HEK293 (cell line): Measurements from ENCODE around the gene ESR2.

Experiments
- CTCF ChIA-PET: fragments of 350-600 bp; formaldehyde crosslinking; extraction: SDS; loops from one replicate; lab custom pipeline; 2021; ENCODE audit warnings: antibody characterized with exemption; lab: Yijun Ruan, JAX
- POLR2A ChIA-PET: fragments of 300-600 bp; formaldehyde crosslinking; extraction: SDS; loops from one replicate; lab custom pipeline; 2020; ENCODE audit warnings: antibody characterized with exemption, inconsistent platforms; lab: Yijun Ruan, JAX
- H3K27ac ChIP-seq: fragments of 200-500 bp; sonication (Bioruptor generic); 2 replicates; pipeline ENCODE4 v1.5.1; 2014; ENCODE audit warnings: low read depth, low read length, control low read depth, inconsistent platforms; ENCODE audit errors: extremely low read depth
- H3K36me3 ChIP-seq, 2 experiments: fragments of 200-500 bp in 1 of 2; sonication (Bioruptor generic) in 1 of 2; 1 replicate in 1 of 2; 2 replicates in 1 of 2; pipeline ENCODE4 v1.5.1; 2014 to 2017; ENCODE audit warnings: inconsistent platforms in 2 of 2, low read length in 2 of 2; ENCODE audit not compliant: control insufficient read depth in 2 of 2, insufficient read depth in 1 of 2
- H3K4me1 ChIP-seq: fragments of 200-500 bp; sonication (Bioruptor generic); 2 replicates; pipeline ENCODE4 v1.5.1; 2014; ENCODE audit warnings: mild to moderate bottlenecking, low read length, inconsistent platforms; ENCODE audit not compliant: control insufficient read depth, insufficient read depth
- H3K4me3 ChIP-seq: 2 replicates; pipeline ENCODE4 v1.5.1; 2011; ENCODE audit warnings: low read depth, mild to moderate bottlenecking, control low read depth, low read length, moderate library complexity
- H3K9me3 ChIP-seq: fragments of 200-500 bp; sonication (Bioruptor generic); 2 replicates; pipeline ENCODE4 v1.5.1; 2014; ENCODE audit warnings: low read depth, low read length, inconsistent platforms; ENCODE audit not compliant: control insufficient read depth, insufficient read depth
- HIC1 ChIP-seq: fragments of 450-650 bp; formaldehyde crosslinking; IDR thresholded peaks from 2 replicates; pipeline ENCODE4 v1.5.1; 2016; ENCODE audit warnings: missing biosample characterization, missing genetic modification characterization
- PRDM10 ChIP-seq: fragments of 450-650 bp; formaldehyde crosslinking; IDR thresholded peaks from 2 replicates; pipeline ENCODE4 v1.5.1; 2016; ENCODE audit warnings: missing biosample characterization, missing genetic modification characterization
- YY2 ChIP-seq: fragments of 450-650 bp; formaldehyde crosslinking; IDR thresholded peaks from 2 replicates; pipeline ENCODE4 v1.5.1; 2016; ENCODE audit warnings: missing biosample characterization, missing genetic modification characterization
- ZEB2 ChIP-seq: fragments of 450-650 bp; formaldehyde crosslinking; IDR thresholded peaks from 2 replicates; pipeline ENCODE4 v1.5.1; 2016; ENCODE audit warnings: missing biosample characterization, missing genetic modification characterization
- ZFP41 ChIP-seq: fragments of 450-650 bp; formaldehyde crosslinking; IDR thresholded peaks from 2 replicates; pipeline ENCODE4 v1.5.1; 2016; ENCODE audit warnings: missing biosample characterization, missing genetic modification characterization, borderline replicate concordance
- ZNF114 ChIP-seq: fragments of 450-650 bp; formaldehyde crosslinking; IDR thresholded peaks from 2 replicates; pipeline ENCODE4 v1.5.0; 2017; ENCODE audit warnings: missing biosample characterization, missing genetic modification characterization
- ZNF132 ChIP-seq: fragments of 450-650 bp; formaldehyde crosslinking; IDR thresholded peaks from 2 replicates; pipeline ENCODE4 v1.5.1; 2017; ENCODE audit warnings: missing biosample characterization, missing genetic modification characterization, borderline replicate concordance
- ZNF169 ChIP-seq: fragments of 450-650 bp; formaldehyde crosslinking; IDR thresholded peaks from 2 replicates; pipeline ENCODE4 v1.5.1; 2016; ENCODE audit warnings: missing biosample characterization, missing genetic modification characterization
- ZNF24 ChIP-seq: fragments of 450-650 bp; formaldehyde crosslinking; IDR thresholded peaks from 2 replicates; pipeline ENCODE4 v1.5.1; 2016; ENCODE audit warnings: missing biosample characterization, missing genetic modification characterization
- ZNF37A ChIP-seq: fragments of 450-650 bp; IDR thresholded peaks from 2 replicates; pipeline ENCODE4 v1.5.1; 2018; ENCODE audit warnings: missing biosample characterization, missing genetic modification characterization
- ZNF423 ChIP-seq: fragments of 450-650 bp; formaldehyde crosslinking; IDR thresholded peaks from 2 replicates; pipeline ENCODE4 v1.5.1; 2016; ENCODE audit warnings: missing biosample characterization, missing genetic modification characterization
- ZNF48 ChIP-seq: fragments of 450-650 bp; formaldehyde crosslinking; IDR thresholded peaks from 2 replicates; pipeline ENCODE4 v1.5.1; 2016; ENCODE audit warnings: missing biosample characterization, missing genetic modification characterization
- ZNF561 ChIP-seq: fragments of 450-650 bp; IDR thresholded peaks from 2 replicates; pipeline ENCODE4 v1.5.1; 2018; ENCODE audit warnings: missing biosample characterization, missing genetic modification characterization, borderline replicate concordance
- ZNF623 ChIP-seq: fragments of 450-650 bp; formaldehyde crosslinking; IDR thresholded peaks from 2 replicates; pipeline ENCODE4 v1.5.1; 2016; ENCODE audit warnings: missing biosample characterization, missing genetic modification characterization
- ZNF624 ChIP-seq: fragments of 450-650 bp; formaldehyde crosslinking; IDR thresholded peaks from 2 replicates; pipeline ENCODE4 v1.5.1; 2017; ENCODE audit warnings: missing biosample characterization, missing genetic modification characterization
- ZNF677 ChIP-seq: fragments of 450-650 bp; IDR thresholded peaks from 2 replicates; pipeline ENCODE4 v1.5.0; 2018; ENCODE audit warnings: missing biosample characterization, mild to moderate bottlenecking, missing genetic modification characterization, moderate library complexity
- ZNF776 ChIP-seq: fragments of 450-650 bp; formaldehyde crosslinking; IDR thresholded peaks from 2 replicates; pipeline ENCODE4 v1.5.0; 2017; ENCODE audit warnings: missing biosample characterization, missing genetic modification characterization, borderline replicate concordance
- ZNF837 ChIP-seq: fragments of 450-650 bp; formaldehyde crosslinking; IDR thresholded peaks from 2 replicates; pipeline ENCODE4 v1.5.1; 2016; ENCODE audit warnings: missing biosample characterization, missing genetic modification characterization
- TF ChIP-seq, protein P1 (sequence below): fragments of 450-650 bp; IDR thresholded peaks from 2 replicates; pipeline ENCODE4 v1.5.1; 2018; ENCODE audit warnings: missing biosample characterization, mild to moderate bottlenecking, missing genetic modification characterization
- TF ChIP-seq, protein P2 (sequence below): fragments of 450-650 bp; formaldehyde crosslinking; IDR thresholded peaks from 2 replicates; pipeline ENCODE4 v1.5.1; 2016; ENCODE audit warnings: missing biosample characterization, missing genetic modification characterization

ESR2 gene

GRCh38 chr14:64225151-64225757 lies 68.9 kb downstream of the ESR2 start:
- H3K4me3 ChIP-seq = no peak overlapping the region
- ChIA-PET CTCF (interaction anchor here (0.7 to 1.1 kb wide), 4 partner anchors 31 to 491 kb away, joined by 3 to 4 read pairs (median 3); no protein-coding TSS in a partner anchor), POLR2A (no interaction called here)
- H3K9me3 ChIP-seq = no peaks in the 10 kb centered on the region
- no peak overlapping the region for H3K27ac ChIP-seq
- peaks cover 6 to 65% of the 10 kb centered on the region in 2 experiments for H3K36me3 ChIP-seq
- TF ChIP-seq ZNF132 (tag by site-specific recombination) (no peak), ZNF423 (no peak)
- TF ChIP-seq, protein P1, sequence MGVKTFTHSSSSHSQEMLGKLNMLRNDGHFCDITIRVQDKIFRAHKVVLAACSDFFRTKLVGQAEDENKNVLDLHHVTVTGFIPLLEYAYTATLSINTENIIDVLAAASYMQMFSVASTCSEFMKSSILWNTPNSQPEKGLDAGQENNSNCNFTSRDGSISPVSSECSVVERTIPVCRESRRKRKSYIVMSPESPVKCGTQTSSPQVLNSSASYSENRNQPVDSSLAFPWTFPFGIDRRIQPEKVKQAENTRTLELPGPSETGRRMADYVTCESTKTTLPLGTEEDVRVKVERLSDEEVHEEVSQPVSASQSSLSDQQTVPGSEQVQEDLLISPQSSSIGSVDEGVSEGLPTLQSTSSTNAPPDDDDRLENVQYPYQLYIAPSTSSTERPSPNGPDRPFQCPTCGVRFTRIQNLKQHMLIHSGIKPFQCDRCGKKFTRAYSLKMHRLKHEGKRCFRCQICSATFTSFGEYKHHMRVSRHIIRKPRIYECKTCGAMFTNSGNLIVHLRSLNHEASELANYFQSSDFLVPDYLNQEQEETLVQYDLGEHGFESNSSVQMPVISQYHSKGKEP (tag by site-specific recombination) = no peak
- H3K4me1 ChIP-seq = no peaks in the 10 kb centered on the region

DNA sequence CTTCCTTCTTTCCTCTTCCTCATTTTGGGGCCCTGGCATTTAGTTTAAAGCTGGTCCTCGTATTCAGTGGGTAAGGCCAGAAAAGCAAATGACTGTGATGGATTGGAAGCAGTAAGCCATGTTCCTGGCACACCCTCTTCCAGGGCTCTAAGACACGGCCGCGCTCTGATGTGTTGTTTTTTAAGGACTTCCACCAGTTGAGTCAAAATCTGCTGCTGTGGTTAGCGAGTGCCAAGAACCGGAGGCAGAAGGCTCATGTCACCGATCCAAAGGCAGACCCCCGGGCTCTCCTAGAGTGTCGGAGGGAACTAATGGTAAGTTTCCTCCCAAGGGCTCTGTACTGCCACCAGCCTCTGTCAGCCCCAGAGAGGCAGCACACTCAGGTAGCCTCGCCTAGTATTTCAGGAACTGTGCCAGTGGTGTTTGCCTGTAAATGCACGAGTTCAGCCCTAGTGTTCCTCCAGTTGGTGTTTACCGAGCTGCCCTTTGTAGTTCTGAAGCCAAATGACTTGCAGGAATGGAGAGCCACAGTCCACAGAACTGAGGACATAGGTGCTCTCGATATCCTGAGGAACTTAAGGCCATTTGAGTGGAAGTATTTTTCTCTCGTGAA lies 72.7 kb downstream of the ESR2 start:
- Histone ChIP-seq H3K4me3 (no peak overlapping the region), H3K36me3 (peaks cover 3 to 75% of the 10 kb centered on the region in 2 experiments), H3K4me1 (no peaks in the 10 kb centered on the region), H3K27ac (no peak overlapping the region), H3K9me3 (no peaks in the 10 kb centered on the region)
- POLR2A ChIA-PET = no interaction called here
- TF ChIP-seq HIC1 (tag by site-specific recombination) (no peak), YY2 (tag by site-specific recombination) (no peak), ZNF837 (tag by site-specific recombination) (no peak), ZNF48 (tag by site-specific recombination) (no peak), ZNF776 (no peak), ZFP41 (tag by site-specific recombination) (no peak), ZNF169 (tag by site-specific recombination) (no peak), ZNF114 (tag by site-specific recombination) (no peak), ZNF561 (no peak), ZNF24 (tag by site-specific recombination) (no peak), PRDM10 (tag by site-specific recombination) (no peak), ZNF677 (tag by site-specific recombination) (no peak), ZNF623 (tag by site-specific recombination) (no peak), ZNF624 (tag by site-specific recombination) (no peak), ZEB2 (no peak), ZNF37A (tag by site-specific recombination) (no peak)
- TF ChIP-seq, protein P2, sequence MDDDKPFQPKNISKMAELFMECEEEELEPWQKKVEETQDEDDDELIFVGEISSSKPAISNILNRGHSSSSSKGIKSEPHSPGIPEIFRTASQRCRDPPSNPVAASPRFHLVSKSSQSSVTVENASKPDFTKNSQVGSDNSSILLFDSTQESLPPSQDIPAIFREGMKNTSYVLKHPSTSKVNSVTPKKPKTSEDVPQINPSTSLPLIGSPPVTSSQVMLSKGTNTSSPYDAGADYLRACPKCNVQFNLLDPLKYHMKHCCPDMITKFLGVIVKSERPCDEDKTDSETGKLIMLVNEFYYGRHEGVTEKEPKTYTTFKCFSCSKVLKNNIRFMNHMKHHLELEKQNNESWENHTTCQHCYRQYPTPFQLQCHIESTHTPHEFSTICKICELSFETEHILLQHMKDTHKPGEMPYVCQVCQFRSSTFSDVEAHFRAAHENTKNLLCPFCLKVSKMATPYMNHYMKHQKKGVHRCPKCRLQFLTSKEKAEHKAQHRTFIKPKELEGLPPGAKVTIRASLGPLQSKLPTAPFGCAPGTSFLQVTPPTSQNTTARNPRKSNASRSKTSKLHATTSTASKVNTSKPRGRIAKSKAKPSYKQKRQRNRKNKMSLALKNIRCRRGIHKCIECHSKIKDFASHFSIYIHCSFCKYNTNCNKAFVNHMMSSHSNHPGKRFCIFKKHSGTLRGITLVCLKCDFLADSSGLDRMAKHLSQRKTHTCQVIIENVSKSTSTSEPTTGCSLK (tag by site-specific recombination) = no peak
- CTCF ChIA-PET = no interaction called here
